Fibroblast of mammary gland (primary cell): Measurements from ENCODE around the gene MTMR10.

ENCODE experiments used
- DNase-seq: peaks from one replicate; pipeline ENCODE4 v3.0.0-alpha.2; 2010; ENCODE audit warnings: low read depth
- H3K4me3 ChIP-seq: 2 replicates; pipeline ENCODE4 v1.5.1; 2011; ENCODE audit warnings: low read depth, mild to moderate bottlenecking, low read length, moderate library complexity; ENCODE audit not compliant: control insufficient read depth
- CTCF ChIP-seq: conservative IDR thresholded peaks from 2 replicates; pipeline ENCODE4 v1.5.1; 2011; ENCODE audit warnings: low read depth, low read length, inconsistent platforms; ENCODE audit not compliant: control insufficient read depth, insufficient read depth

Gene MTMR10

DNA sequence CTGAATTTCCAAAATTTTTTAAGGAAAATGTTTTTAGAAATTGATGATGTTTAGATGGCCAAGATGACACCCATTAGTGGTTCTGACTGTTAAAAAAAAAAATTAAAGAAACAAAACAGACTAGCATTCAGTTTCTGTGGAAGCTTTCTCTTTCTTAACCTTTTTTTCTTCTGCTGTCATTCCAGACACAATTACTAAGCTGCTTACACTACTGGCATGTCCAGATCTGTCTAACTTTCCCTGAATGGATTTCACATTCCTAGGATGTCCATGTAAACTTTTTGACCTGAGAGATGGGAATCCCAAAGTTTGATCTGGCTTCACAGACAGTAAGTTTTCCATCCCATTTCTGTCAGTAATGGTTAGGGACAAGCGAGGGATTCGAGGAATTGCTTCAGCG, 10.3 kb upstream of the MTMR10 start:
- H3K4me3 ChIP-seq, result no peak overlapping the region
- TF ChIP-seq CTCF, result no peak
- no peak for DNase-seq

DNA sequence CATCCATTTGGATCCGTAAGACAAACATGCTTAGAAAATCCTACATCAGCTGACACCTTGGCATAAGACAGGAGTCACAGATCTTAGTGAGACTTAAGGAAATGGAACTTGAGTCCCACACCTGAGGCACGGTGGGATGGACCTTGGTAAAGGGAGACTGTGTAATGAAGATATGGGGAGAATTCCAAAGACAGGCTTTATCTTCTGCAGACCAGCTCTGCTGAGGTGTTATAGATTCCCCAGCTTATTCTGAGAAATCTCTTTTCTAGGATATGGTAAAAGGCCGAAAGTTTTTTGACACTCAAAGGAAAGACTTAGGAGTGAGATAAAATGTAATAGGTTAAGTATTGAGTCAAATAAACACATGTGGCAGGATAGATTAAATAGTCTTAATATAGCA, 8.3 kb upstream of the MTMR10 start:
- no peak for DNase-seq
- no peak overlapping the region for H3K4me3 ChIP-seq

GRCh38 chr15:30997270-30997669, 5.8 kb upstream of the MTMR10 start:
- H3K4me3 ChIP-seq, result no peak overlapping the region
- DNase-seq, result peak; percentile 5
- no peak for TF ChIP-seq CTCF

More for the DNA sequence above, 8.3 kb upstream of the MTMR10 start:
- no peak for TF ChIP-seq CTCF

GRCh38 chr15:30992249-30992864, 929 bp upstream of the MTMR10 start:
- DNase-seq, result no peak
- no peak for TF ChIP-seq CTCF
- peak overlapping the region; percentile 67 for H3K4me3 ChIP-seq

GRCh38 chr15:30990446-30991254, 778 bp downstream of the MTMR10 start:
- peak overlapping the region; percentile 90 for H3K4me3 ChIP-seq
- peak; percentile 12 for DNase-seq

DNA sequence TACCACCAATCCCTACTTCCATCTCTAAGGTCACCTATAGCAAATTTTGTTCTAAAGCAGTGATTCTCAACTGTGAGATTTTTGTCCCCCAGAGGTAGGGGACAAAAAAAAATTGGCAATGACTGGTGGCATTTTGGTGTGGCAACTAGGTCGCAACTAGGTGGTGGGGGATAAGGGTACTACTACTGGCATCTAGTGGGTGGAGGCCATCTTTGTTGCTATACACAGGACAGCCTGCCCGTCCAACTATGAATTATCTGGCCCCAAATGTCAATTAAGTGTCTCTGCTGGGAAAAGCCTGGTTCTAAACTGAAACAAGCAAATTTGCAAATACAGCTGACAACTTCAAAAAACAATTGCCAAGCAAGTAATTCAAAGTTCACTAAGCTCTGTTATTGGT, 1.4 kb downstream of the MTMR10 start:
- peak overlapping the region; percentile 90 for H3K4me3 ChIP-seq
- TF ChIP-seq CTCF, result no peak
- peak; percentile 3 for DNase-seq

More at GRCh38 chr15:30990446-30991254, 778 bp downstream of the MTMR10 start:
- TF ChIP-seq CTCF, result no peak
